ENCODE data around the gene DND1. TPM values are rescaled to one million over a fixed set of nuclear protein-coding genes. Genes with fewer than 3 reads are reported as not detected.
"Not testable (repeated sequence)": the region's sequence is repeated elsewhere in the genome, so short reads cannot be mapped to it uniquely, and the experiment has no call there.

The DND1 gene
- total RNA-seq, 2 experiments from 2014 or later: 2.1 to 3.0 TPM

GRCh38 chr5:140639148-140639981 lies 34.0 kb downstream of the DND1 start, which contains the start of gene TMCO6:
Gene TMCO6 (plus strand): TSS chr5:140639451. CDS start chr5:140639528, 77 bp downstream.
- peak; percentile 99 for DNase-seq
- POLR2A ChIA-PET: interaction anchor here (0.7 to 2.0 kb wide), 3 partner anchors 8 to 239 kb away, joined by 3 to 10 read pairs (median 3); partner anchors contain the start of genes IK and NDUFA2
- peaks cover 30% of the 10 kb centered on the region for H3K36me3 Mint-ChIP-seq (ENCODE audit: low read depth)
- intact Hi-C loops (cut with DNase I, micrococcal nuclease): loop anchor here (1.0 to 5.0 kb wide), 15 partner anchors 8 to 683 kb away; partner anchors contain the start of genes ANKHD1 (in 2 of the 2), APBB3 (in 2 of the 2), HARS1 (in 2 of the 2) and HARS2 (in 2 of the 2)
- H3K27me3 Mint-ChIP-seq: no peaks in the 10 kb centered on the region
- peak within 1 kb of the TSS; percentile 93 for H3K4me3 Mint-ChIP-seq
- no peaks in the 10 kb centered on the region for H3K9me3 Mint-ChIP-seq (ENCODE audit: low read depth)
- H3K4me1 Mint-ChIP-seq: peaks cover 39% of the 10 kb centered on the region
- ATAC-seq: peak; percentile 94
- CTCF ChIA-PET: interaction anchor here (0.6 to 1.7 kb wide), 9 partner anchors 8 to 507 kb away, joined by 3 to 6 read pairs (median 3); partner anchors contain the start of genes IK, NDUFA2 and ZMAT2
- H3K27ac Mint-ChIP-seq: peak within 1 kb of the TSS; percentile 95

DNA sequence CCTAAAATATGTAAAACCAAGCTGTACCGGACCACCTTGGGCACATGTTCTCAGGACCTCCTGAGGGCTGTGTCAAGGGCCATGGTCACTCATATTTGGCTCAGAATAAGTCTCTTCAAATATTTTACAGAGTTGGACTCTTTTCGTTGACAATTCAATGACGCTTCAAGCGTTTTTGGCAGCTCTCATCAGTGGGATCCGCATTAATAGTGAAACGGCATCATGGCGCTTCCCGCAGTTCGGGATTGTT lies 34.6 kb downstream of the DND1 start:
- H3K9me3 Mint-ChIP-seq (ENCODE audit: low read depth); DNase-seq; ATAC-seq; H3K27me3 Mint-ChIP-seq: not testable (repeated sequence)
- H3K4me1 Mint-ChIP-seq: peaks cover 39% of the 10 kb centered on the region
- H3K27ac Mint-ChIP-seq: peak overlapping the region; percentile 81
- peaks cover 25% of the 10 kb centered on the region for H3K36me3 Mint-ChIP-seq (ENCODE audit: low read depth)
- peak overlapping the region; percentile 93 for H3K4me3 Mint-ChIP-seq
- ChIA-PET CTCF (interaction anchor here (0.9 to 1.7 kb wide), 3 partner anchors 8 to 266 kb away, joined by 3 to 6 read pairs (median 5); no protein-coding TSS in a partner anchor), POLR2A (interaction anchor here (1.3 to 2.0 kb wide), 2 partner anchors 9 to 238 kb away, joined by 3 to 10 read pairs; partner anchors contain the start of genes IK and NDUFA2)
- intact Hi-C loops (cut with DNase I, micrococcal nuclease): loop anchor here (1.0 to 5.0 kb wide), 15 partner anchors 8 to 683 kb away; partner anchors contain the start of genes ANKHD1 (in 2 of the 2), APBB3 (in 2 of the 2), HARS1 (in 2 of the 2) and HARS2 (in 2 of the 2)

DNA sequence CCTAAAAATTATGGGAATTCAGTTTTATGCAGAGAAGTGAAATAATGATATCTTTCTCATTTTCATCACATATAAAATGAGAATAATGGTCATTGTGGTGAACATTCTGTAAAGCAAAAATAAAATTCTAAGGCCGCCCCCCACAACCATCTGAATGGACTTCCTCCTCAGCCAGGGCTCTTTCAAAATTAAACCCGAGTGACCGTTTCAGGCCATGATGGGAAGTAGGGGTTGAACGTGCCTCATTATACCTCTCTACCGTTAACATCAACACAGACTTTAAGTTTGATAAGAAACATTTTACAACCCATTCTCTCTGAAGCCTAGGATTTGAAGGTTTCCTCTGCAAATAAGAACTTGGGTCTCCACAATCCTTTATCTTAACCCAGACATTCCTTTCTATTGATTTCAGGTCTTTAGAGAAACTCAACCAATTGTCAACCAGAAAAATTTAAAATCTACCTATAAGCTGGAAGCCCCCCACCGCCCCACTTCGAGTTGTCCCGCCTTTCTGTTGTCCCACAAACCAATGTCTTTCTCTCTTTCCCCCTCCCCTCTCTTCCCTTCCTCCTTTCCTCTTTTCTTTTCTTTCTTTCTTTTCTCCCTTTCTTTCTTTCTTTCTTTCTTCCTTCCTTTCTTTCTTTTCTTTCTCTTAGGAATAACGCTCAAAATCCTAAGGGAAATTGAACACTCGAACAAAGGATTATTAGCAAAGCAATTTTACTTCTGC lies 35.8 kb downstream of the DND1 start:
- Mint-ChIP-seq H3K4me1 (peaks cover 50% of the 10 kb centered on the region), H3K27me3 (peaks cover 8% of the 10 kb centered on the region)

GRCh38 chr5:140635291-140636257 lies 37.8 kb downstream of the DND1 start:
- peaks cover 5% of the 10 kb centered on the region for H3K36me3 Mint-ChIP-seq (ENCODE audit: low read depth)
- peak; percentile 6 for ATAC-seq
- intact Hi-C loops (cut with DNase I, micrococcal nuclease): loop anchor here (1.0 to 5.0 kb wide), 7 partner anchors 234 to 687 kb away; partner anchors contain the start of genes ANKHD1 (in 1 of the 2), CYSTM1 (in 1 of the 2) and TAF7 (in 1 of the 2)
- DNase-seq: peak; percentile 33
- H3K9me3 Mint-ChIP-seq (ENCODE audit: low read depth): no peaks in the 10 kb centered on the region
- ChIA-PET CTCF (interaction anchor here (0.6 to 2.3 kb wide), 18 partner anchors 9 to 880 kb away, joined by 3 to 13 read pairs (median 4); partner anchors contain the start of genes EIF4EBP3, IK, NDUFA2 and SLC35A4), POLR2A (interaction anchor here (0.8 to 1.2 kb wide), 3 partner anchors 11 to 234 kb away, joined by 3 to 7 read pairs (median 3); partner anchors contain the start of genes ANKHD1, IK and NDUFA2)
- H3K4me1 Mint-ChIP-seq: peaks cover 46% of the 10 kb centered on the region
- H3K27ac Mint-ChIP-seq: peak overlapping the region; percentile 51
- H3K27me3 Mint-ChIP-seq: peaks cover 12% of the 10 kb centered on the region
- H3K4me3 Mint-ChIP-seq: no peak overlapping the region

More for the DNA sequence above, 35.8 kb downstream of the DND1 start:
- no peaks in the 10 kb centered on the region for H3K9me3 Mint-ChIP-seq (ENCODE audit: low read depth)
- ChIA-PET CTCF (interaction anchor here (0.7 kb wide), 1 partner anchor 68 kb away, joined by 3 read pairs; no protein-coding TSS in a partner anchor), POLR2A (no interaction called here)
- intact Hi-C loops (cut with DNase I, micrococcal nuclease): loop anchor here (2.0 to 5.0 kb wide), 6 partner anchors 53 to 685 kb away; partner anchors contain the start of genes HARS1 (in 1 of the 2), HARS2 (in 1 of the 2), SRA1 (in 1 of the 2) and TAF7 (in 1 of the 2)
- peaks cover 16% of the 10 kb centered on the region for H3K36me3 Mint-ChIP-seq (ENCODE audit: low read depth)
- no peak for ATAC-seq
- no peak overlapping the region for H3K4me3 Mint-ChIP-seq
- H3K27ac Mint-ChIP-seq: peak overlapping the region; percentile 81
- no peak for DNase-seq

- peaks cover 41% of the 10 kb centered on the region for H3K4me1 Mint-ChIP-seq
- ChIA-PET CTCF (interaction anchor here (0.8 to 2.3 kb wide), 9 partner anchors 11 to 169 kb away, joined by 3 to 13 read pairs (median 6); partner anchors contain the start of genes EIF4EBP3, IK and NDUFA2), POLR2A (no interaction called here)
- intact Hi-C loops (cut with DNase I, micrococcal nuclease): loop anchor here in 1 of 2 experiments (2.0 kb wide), 1 partner anchor 271 kb away; no protein-coding TSS in a partner anchor
- no peaks in the 10 kb centered on the region for H3K9me3 Mint-ChIP-seq (ENCODE audit: low read depth)
- DNase-seq (no peak), ATAC-seq (no peak)
- peaks cover 12% of the 10 kb centered on the region for H3K27me3 Mint-ChIP-seq
- H3K36me3 Mint-ChIP-seq (ENCODE audit: low read depth): no peaks in the 10 kb centered on the region
- H3K27ac Mint-ChIP-seq: no peak overlapping the region
- no peak overlapping the region for H3K4me3 Mint-ChIP-seq
These were observed 39.3 kb downstream of the DND1 start for GRCh38 chr5:140634103-140634502.

DNA sequence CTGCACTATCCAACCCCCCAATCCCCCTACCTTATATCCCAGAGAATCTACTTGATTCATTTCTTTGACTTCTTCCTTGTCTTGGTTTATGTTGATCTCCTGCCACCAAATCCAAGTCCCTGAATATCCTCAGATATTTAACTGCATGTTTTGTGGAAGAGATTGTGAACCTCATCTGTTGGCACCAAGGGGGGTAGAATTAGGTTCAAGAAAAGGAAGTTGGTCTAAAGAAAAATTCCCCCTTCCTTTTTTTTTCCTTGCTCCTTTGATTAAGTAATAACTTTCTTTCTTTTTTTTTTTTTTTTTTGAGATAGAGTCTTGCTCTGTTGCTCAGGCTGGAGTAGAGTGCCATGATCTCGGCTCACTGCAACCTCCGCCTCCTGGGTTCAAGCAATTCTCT lies 39.9 kb downstream of the DND1 start:
- H3K36me3 Mint-ChIP-seq (ENCODE audit: low read depth): no peaks in the 10 kb centered on the region
- intact Hi-C loops (cut with DNase I, micrococcal nuclease): no loop called here
- H3K9me3 Mint-ChIP-seq (ENCODE audit: low read depth): no peaks in the 10 kb centered on the region
- H3K27me3 Mint-ChIP-seq: peaks cover 12% of the 10 kb centered on the region
- ATAC-seq (no peak), DNase-seq (no peak)
- CTCF ChIA-PET: interaction anchor here (0.5 to 1.3 kb wide), 2 partner anchors 48 to 270 kb away, joined by 3 to 6 read pairs; no protein-coding TSS in a partner anchor
- H3K4me1 Mint-ChIP-seq: peaks cover 35% of the 10 kb centered on the region
- POLR2A ChIA-PET: no interaction called here
- H3K4me3 Mint-ChIP-seq: peak overlapping the region; percentile 74
- H3K27ac Mint-ChIP-seq: no peak overlapping the region

GRCh38 chr5:140633021-140633471 lies 40.3 kb downstream of the DND1 start, which contains the start of gene CD14:
Gene CD14 (minus strand): TSS chr5:140633175. CDS start chr5:140633071, 104 bp downstream.
- DNase-seq (peak; percentile 33), ATAC-seq (peak; percentile 3)
- Mint-ChIP-seq H3K9me3 (ENCODE audit: low read depth) (no peaks in the 10 kb centered on the region), H3K27me3 (peaks cover 14% of the 10 kb centered on the region), H3K36me3 (ENCODE audit: low read depth) (no peaks in the 10 kb centered on the region), H3K4me1 (peaks cover 31% of the 10 kb centered on the region), H3K4me3 (peak within 1 kb of the TSS; percentile 74), H3K27ac (peak within 1 kb of the TSS; percentile 73)
- POLR2A ChIA-PET: interaction anchor here (0.7 to 1.1 kb wide), 2 partner anchors 68 to 84 kb away, joined by 3 to 4 read pairs; no protein-coding TSS in a partner anchor
- intact Hi-C loops (cut with DNase I, micrococcal nuclease): no loop called here
- CTCF ChIA-PET: interaction anchor here (0.5 to 2.0 kb wide), 8 partner anchors 14 to 290 kb away, joined by 3 to 6 read pairs (median 5); partner anchors contain the start of genes EIF4EBP3, IK and NDUFA2

GRCh38 chr5:140632366-140633020 lies 40.9 kb downstream of the DND1 start:
- Mint-ChIP-seq H3K27me3 (peaks cover 14% of the 10 kb centered on the region), H3K9me3 (ENCODE audit: low read depth) (no peaks in the 10 kb centered on the region), H3K27ac (peak overlapping the region; percentile 73), H3K36me3 (ENCODE audit: low read depth) (no peaks in the 10 kb centered on the region), H3K4me3 (peak overlapping the region; percentile 74), H3K4me1 (peaks cover 31% of the 10 kb centered on the region)
- POLR2A ChIA-PET: interaction anchor here (0.7 to 1.2 kb wide), 3 partner anchors 67 to 83 kb away, joined by 3 to 4 read pairs (median 3); no protein-coding TSS in a partner anchor
- intact Hi-C loops (cut with DNase I, micrococcal nuclease): loop anchor here in 1 of 2 experiments (1.0 kb wide), 1 partner anchor 68 kb away; the partner anchor contains the start of genes APBB3 and SLC35A4
- peak; percentile 67 for ATAC-seq
- CTCF ChIA-PET: interaction anchor here (0.7 to 2.0 kb wide), 10 partner anchors 11 to 289 kb away, joined by 3 to 6 read pairs (median 4); partner anchors contain the start of genes EIF4EBP3, IK and NDUFA2
- peak; percentile 69 for DNase-seq

- ChIA-PET CTCF (interaction anchor here (0.8 to 2.0 kb wide), 7 partner anchors 12 to 280 kb away, joined by 3 to 6 read pairs (median 4); partner anchors contain the start of genes IK and NDUFA2), POLR2A (interaction anchor here (1.1 to 1.2 kb wide), 2 partner anchors 67 to 79 kb away, joined by 3 to 4 read pairs; no protein-coding TSS in a partner anchor)
- Mint-ChIP-seq H3K9me3 (ENCODE audit: low read depth) (no peaks in the 10 kb centered on the region), H3K27ac (no peak overlapping the region), H3K4me3 (peak overlapping the region; percentile 74), H3K4me1 (peaks cover 31% of the 10 kb centered on the region), H3K36me3 (ENCODE audit: low read depth) (no peaks in the 10 kb centered on the region), H3K27me3 (peaks cover 14% of the 10 kb centered on the region)
- intact Hi-C loops (cut with DNase I, micrococcal nuclease): loop anchor here in 1 of 2 experiments (1.0 kb wide), 1 partner anchor 68 kb away; the partner anchor contains the start of genes APBB3 and SLC35A4
- DNase-seq (peak; percentile 63), ATAC-seq (peak; percentile 44)
These were observed 41.5 kb downstream of the DND1 start for GRCh38 chr5:140631831-140632365.

Measured in activated CD4-positive, alpha-beta T cell treated with anti-CD3 and anti-CD28 coated beads for 36 hours (primary cell).